GM12891 (cell line): Measurements from ENCODE around the gene BAD.
A peak's percentile ranks its signal among the peaks of the same experiment; 100 is the strongest.

ENCODE experiments used
- DNase-seq: peaks from one replicate; pipeline ENCODE4 v3.0.0; 2011; ENCODE audit warnings: low spot score; ENCODE audit not compliant: insufficient read length
- FAIRE-seq: peaks from 2 replicates; lab custom pipeline; 2011; peaks lifted over from hg19 to GRCh38; lab: Jason Lieb, UNC
- PAX5 ChIP-seq: IDR thresholded peaks from 2 replicates; pipeline ENCODE4 v1.6.1; 2011; ENCODE audit warnings: low read length, moderate library complexity, mild to moderate bottlenecking; ENCODE audit not compliant: insufficient read depth, severe bottlenecking
- POLR2A ChIP-seq: IDR thresholded peaks from 2 replicates; pipeline ENCODE4 v1.6.1; 2011; ENCODE audit warnings: low read depth, low read length, control low read depth
- POLR2AphosphoS5 ChIP-seq: IDR thresholded peaks from 2 replicates; pipeline ENCODE4 v1.6.1; 2011; ENCODE audit warnings: low read depth, low read length, control low read depth
- POU2F2 ChIP-seq: IDR thresholded peaks from 2 replicates; pipeline ENCODE4 v1.6.1; 2011; ENCODE audit warnings: low read depth, mild to moderate bottlenecking, control low read depth, low read length, moderate library complexity
- SPI1 ChIP-seq: IDR thresholded peaks from 2 replicates; pipeline ENCODE4 v1.6.1; 2011; ENCODE audit warnings: low read depth, low read length, control low read depth
- TAF1 ChIP-seq: IDR thresholded peaks from 2 replicates; pipeline ENCODE4 v1.6.1; 2011; ENCODE audit warnings: low read depth, low read length, control low read depth

The BAD gene

GRCh38 chr11:64278576-64279190, 5.8 kb downstream of the BAD start:
- FAIRE-seq = no peak
- TF ChIP-seq POLR2AphosphoS5 = no peak
- TF ChIP-seq POLR2A = no peak
- TF ChIP-seq SPI1 = no peak
- no peak for TF ChIP-seq TAF1
- TF ChIP-seq PAX5 = no peak
- TF ChIP-seq POU2F2 = no peak
- no peak for DNase-seq

DNA sequence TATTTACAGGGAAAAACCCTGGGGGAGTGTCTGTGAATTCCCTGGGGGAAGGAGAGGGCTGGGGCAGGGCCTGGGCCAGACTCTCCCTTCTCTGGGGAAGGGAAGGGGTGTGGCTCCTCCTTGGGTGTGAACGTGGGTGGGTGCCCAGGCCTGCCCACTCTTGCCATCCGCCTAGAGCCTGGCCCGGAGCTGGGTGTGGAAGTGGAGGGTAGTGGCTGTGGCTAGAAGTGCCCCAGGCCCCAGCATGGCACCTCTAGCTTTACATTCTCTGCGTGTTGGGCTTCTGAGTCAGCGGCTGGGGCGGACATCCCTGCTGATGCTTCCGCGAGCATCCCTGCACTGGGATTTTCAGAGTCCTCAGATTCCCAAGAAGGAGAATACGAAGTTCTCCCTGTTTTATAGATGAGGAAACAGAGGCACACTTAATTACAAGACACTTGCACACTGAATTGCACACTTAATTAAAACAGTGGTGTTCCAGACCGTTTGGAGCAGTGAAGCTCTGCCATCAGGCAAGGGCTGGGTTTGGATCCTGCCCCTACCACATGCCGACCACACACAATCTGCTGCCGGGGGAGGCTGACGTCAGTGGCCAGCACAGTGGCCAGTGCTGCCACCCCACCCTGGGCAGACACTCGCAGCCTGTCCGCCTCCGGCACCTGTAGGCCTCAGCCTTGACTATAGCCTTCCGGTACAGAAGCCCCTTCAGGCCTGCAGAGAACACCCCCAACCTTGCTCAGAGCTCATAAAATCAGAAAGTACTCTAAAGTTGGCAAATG, 7.6 kb downstream of the BAD start:
- no peak for TF ChIP-seq TAF1
- no peak for TF ChIP-seq SPI1
- no peak for TF ChIP-seq POLR2A
- no peak for TF ChIP-seq PAX5
- no peak for TF ChIP-seq POLR2AphosphoS5
- TF ChIP-seq POU2F2 = no peak
- FAIRE-seq (no peak), DNase-seq (no peak)

GRCh38 chr11:64275841-64276240, 8.6 kb downstream of the BAD start:
- FAIRE-seq (no peak), DNase-seq (no peak)

DNA sequence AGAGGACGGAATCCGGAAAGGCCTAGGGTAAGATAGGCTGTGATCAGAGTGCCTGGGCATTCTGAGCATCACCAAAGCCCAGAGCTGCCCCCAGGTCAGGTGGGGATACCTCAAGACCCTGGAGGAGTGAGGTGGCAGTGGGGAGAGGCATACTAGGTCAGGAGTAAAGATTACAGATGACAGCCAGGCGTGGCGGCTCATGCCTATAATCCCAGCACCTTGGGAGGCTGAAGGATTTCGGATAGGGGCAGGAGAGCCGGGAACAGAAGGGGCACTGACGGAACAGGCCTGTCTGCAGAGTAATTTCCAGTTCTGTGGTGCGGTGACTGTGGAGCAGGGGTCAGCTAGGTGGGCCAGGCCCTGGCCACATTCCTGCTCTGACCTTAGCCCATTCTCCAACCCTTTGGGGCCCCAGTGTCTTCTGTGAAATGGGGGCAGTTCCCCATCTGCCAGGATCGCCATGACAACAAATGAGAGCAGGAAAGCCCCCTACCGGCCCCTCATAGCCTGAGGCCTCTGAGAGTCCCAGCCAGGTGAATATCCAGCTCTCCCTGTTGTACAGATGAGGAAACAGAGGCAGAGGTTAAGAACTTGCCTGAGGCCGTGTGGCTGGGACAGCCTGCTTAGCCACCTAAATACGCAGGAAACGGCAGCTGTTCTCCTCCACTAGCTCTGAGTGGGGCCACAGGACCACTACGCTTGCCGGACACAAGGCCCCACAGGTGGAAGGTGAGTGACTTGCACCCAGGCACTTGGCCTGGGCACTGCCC, 9.2 kb downstream of the BAD start:
- DNase-seq = no peak
- TF ChIP-seq POU2F2 (no peak), POLR2A (no peak), SPI1 (no peak), POLR2AphosphoS5 (no peak), PAX5 (no peak), TAF1 (no peak)
- FAIRE-seq = no peak

More at GRCh38 chr11:64275841-64276240, 8.6 kb downstream of the BAD start:
- TF ChIP-seq POLR2A = no peak
- no peak for TF ChIP-seq TAF1
- TF ChIP-seq SPI1 = no peak
- TF ChIP-seq POLR2AphosphoS5 = no peak
- no peak for TF ChIP-seq POU2F2
- TF ChIP-seq PAX5 = no peak

GRCh38 chr11:64269540-64270220, 14.8 kb downstream of the BAD start:
- peak; percentile 93 for FAIRE-seq
- DNase-seq = peak; percentile 84
- TF ChIP-seq TAF1 (peak; percentile 62; the same call in 1 of the 2 replicates), PAX5 (no peak), POU2F2 (peak; percentile 91), POLR2AphosphoS5 (peak; percentile 75), POLR2A (peak; percentile 67), SPI1 (peak; percentile 67)

DNA sequence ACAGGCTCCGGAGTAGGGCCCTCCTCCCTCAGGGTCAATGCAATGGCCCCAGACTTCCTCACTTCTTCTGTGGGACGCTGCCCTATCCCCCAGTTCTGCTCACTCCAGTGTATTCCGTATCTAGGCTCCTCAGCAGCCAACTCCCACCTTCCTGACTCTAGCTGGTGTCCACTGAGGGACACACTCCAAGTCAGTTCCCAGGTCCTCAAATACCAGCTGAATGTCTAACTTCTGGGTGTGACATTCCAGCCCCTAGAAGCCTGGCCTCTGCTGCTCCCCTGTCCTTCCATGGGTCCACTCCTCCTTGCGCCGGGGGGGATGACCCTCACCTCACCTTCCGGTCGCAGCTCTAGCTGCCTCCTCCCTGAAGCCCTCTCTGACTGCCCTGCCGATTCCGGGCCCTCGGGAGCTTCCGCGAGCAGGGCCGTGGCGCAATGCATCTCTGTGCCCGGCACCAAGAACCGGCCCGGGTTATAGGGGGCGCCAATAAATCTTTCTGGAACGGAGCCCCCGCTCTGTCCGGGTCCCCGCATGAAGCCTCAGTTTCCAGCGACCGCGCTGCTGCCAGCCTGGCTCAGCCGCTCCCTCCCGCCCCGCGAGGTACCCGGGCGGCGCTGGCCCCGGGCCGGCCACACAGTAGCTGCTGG, 15.4 kb downstream of the BAD start:
- TF ChIP-seq POU2F2 = no peak
- TF ChIP-seq TAF1 = 0 out of 2 replicates have a peak, but pooled peaks have one; percentile 20
- no peak for TF ChIP-seq POLR2A
- TF ChIP-seq POLR2AphosphoS5 = no peak
- DNase-seq (no peak), FAIRE-seq (no peak)

- no peak for DNase-seq
- TF ChIP-seq PAX5 = no peak
- no peak for TF ChIP-seq POLR2A
- TF ChIP-seq TAF1 = no peak
- TF ChIP-seq SPI1 = no peak
- no peak for TF ChIP-seq POU2F2
- TF ChIP-seq POLR2AphosphoS5 = no peak
- no peak for FAIRE-seq
Observed at GRCh38 chr11:64268025-64268892, 16.2 kb downstream of the BAD start.

DNA sequence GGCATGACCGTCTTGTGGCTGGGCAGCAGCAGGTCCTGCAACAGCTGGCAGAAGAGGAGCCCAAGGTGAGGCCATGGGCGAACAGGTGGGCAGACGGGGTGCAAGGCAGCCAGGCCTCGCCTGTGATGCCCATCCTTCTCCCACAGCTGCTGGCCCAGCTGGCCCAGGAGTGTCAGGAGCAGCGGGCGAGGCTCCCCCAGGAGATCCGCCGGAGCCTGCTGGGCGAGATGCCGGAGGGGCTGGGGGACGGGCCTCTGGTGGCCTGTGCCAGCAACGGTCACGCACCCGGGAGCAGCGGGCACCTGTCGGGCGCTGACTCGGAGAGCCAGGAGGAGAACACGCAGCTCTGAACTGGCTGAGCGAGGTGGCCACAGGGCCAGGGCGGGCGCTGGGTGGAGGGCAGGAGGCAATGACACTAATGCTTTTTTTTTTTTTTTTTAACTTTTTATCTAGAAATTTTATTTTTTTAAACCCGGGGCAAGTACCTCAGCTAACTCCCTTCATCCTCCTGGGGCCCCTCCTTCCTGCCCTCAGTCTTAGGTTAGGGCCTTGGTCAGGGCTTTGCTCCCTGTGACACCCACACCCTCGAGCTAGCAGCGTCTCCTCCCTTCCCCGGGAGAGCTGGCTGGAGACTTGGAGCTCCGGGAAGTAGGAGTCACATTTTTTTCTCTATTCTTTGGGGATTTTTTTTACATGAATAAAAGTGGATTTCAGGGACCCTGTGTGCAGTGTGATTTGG, 17.1 kb downstream of the BAD start:
- no peak for FAIRE-seq
- TF ChIP-seq POLR2A (no peak), POU2F2 (no peak), SPI1 (no peak), TAF1 (no peak), POLR2AphosphoS5 (no peak), PAX5 (no peak)
- no peak for DNase-seq
